Measurements from ENCODE around the gene RAPGEF4. TPM values are rescaled to one million over a fixed set of nuclear protein-coding genes. Genes with fewer than 3 reads are reported as not detected.
A peak's percentile ranks its signal among the peaks of the same experiment; 100 is the strongest.

Gene RAPGEF4
- total and polyA plus RNA-seq, 2 of the 13 experiments (the other 11 are each of a cell fraction or from before 2014, with no cell fraction given) = 0.78 to 0.91 TPM

DNA sequence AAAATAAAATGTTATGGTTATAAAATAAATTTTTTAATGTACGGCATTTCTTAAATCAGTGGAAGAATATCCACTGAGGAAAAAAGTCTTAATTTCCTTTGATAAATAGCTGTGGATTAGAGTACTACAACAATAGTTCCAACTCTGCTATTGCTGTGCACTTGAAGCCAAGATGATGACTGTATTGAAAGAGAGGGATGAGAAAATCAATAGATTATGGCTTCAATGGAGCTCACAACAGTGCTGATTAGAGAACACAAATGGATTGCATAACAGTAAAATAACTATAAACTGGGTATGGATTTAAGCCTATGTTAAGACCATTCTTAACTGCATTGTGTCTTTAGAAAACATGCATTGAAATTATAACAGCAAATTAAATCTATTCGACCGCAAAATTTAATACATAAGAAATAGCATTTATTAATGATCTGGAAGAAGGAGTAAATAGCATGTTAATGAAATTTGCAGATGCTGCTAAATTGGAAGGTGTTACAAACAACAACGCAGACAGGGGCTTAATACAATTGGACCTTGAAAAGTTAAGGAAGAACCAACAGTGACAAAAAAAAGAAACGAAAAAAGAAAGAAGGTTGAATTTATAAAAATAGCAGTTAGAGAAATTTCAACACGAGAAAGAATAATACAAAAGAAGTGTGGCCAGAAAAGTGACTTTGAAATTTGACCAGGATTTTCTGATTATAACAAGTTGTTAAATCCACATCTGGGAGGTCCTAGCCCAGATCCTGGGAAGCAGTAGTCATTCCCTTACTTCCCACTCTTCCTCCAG is 331.4 kb downstream of the RAPGEF4 start (continued):
- TF ChIP-seq ZNF737 (CRISPR knock-in tag; IDR thresholded peaks at IDR 0.05; ENCODE audit: borderline replicate concordance) (no peak), STAG1 (CRISPR knock-in tag; IDR thresholded peaks at IDR 0.05) (no peak), NONO (IDR thresholded peaks at IDR 0.05) (no peak), NONO (CRISPR knock-in tag; conservative IDR thresholded peaks at IDR 0.05) (no peak)

DNA sequence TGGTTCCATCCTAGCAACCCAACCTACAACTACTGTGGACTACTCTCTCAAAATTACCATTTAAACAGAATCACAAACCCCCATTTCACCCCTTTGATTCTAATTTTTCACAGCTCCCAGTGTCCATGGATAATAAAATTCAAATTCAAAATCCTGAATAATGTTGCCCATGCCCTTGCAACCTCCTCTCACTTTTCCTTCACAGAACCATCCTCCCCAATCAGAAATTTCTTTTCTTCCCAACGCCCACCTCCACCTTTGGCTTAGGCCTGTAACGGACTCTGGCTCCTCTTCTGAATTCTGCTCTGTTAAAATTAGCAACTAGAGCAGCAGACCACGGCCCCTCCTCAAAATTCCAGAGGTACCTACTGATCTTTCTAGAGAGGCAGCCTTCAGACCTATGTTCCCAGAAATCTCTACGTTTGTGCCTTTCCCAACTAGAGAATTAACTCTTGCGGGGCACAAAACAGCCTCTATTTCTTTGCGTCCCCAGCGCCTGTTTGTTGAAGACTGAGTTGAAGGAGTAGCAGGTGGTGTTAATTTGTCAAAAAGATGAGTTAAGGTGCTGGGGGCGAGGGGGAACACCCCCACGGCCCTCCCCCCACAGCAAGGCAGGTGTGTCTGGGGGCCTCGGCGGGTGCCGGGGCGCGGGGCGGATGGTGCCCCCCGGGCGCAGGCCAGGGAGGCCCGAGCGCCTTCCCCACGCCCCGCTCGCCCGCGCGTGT is 339.6 kb downstream of the RAPGEF4 start:
- intact Hi-C loops (cut with micrococcal nuclease; ENCODE audit: unreplicated experiment) (loop anchor here (5.0 to 10.0 kb wide), 2 partner anchors 137 to 280 kb away; partner anchors contain the start of gene CDCA7), in situ Hi-C loops (cut with HindIII; ENCODE audit: extremely low pct_ligation_motif_present, low pct_unique_long_range_greater_than_20kb) (no loop called here)
- H4K20me1 ChIP-seq (ENCODE audit: insufficient read depth, low read length) = no peaks in the 10 kb centered on the region
- 5% methylated on average over 9 of the region's 25 CpGs for WGBS (ENCODE audit: low lambda C conversion rate)
- H3K9ac ChIP-seq (ENCODE audit: insufficient read depth, low read depth, low read length) = peak overlapping the region; percentile 76
- H3K36me3 ChIP-seq (replicated peaks in 1 of 2; ENCODE audit: control insufficient read depth in 1 of 2, insufficient read depth in 2 of 2, low read length in 2 of 2) = no peaks in the 10 kb centered on the region
- DNase-seq (ENCODE audit: low spot score) = no peak
- H3K4me1 ChIP-seq (ENCODE audit: insufficient read depth, low read length) = peaks cover 23% of the 10 kb centered on the region
- no peaks in the 10 kb centered on the region for H3K9me3 ChIP-seq (ENCODE audit: low read length)
- POLR2A ChIA-PET = no interaction called here
- peak overlapping the region; percentile 98 for H3K4me2 ChIP-seq (ENCODE audit: low read depth, low read length)
- FAIRE-seq = no peak
- H3K27me3 ChIP-seq (ENCODE audit: control insufficient read depth in 1 of 2, insufficient read depth in 2 of 2, low read length in 2 of 2) = peaks cover 0 to 24% of the 10 kb centered on the region in 2 experiments; a peak in 3 of 5 replicates
- H3K4me3 ChIP-seq (replicated peaks in 1 of 3; ENCODE audit: insufficient read depth in 1 of 3, low read depth in 2 of 3, low read length in 3 of 3) = peak overlapping the region; percentile 70 to 91 (median 80)
- H2AFZ ChIP-seq (ENCODE audit: low read length) = peak overlapping the region; percentile 79
- peak overlapping the region; percentile 29 for H3K27ac ChIP-seq (ENCODE audit: extremely low read length, insufficient read depth, low read length)
- CTCF ChIA-PET (ENCODE audit: low intra/inter-chr PET ratio, low total read pairs) = interaction anchor here (1.3 to 1.9 kb wide), 2 partner anchors 48 to 135 kb away, joined by 5 read pairs; no protein-coding TSS in a partner anchor
- ATAC-seq = no peak; the same call in 2 of the 3 replicates
- BruUV-seq (replicated peaks) = TSS peak; percentile 70
- peaks cover 5% of the 10 kb centered on the region for H3K79me2 ChIP-seq (ENCODE audit: insufficient read depth, low read length)
- no peak for TF ChIP-seq CAMTA2 (CRISPR knock-in tag; IDR thresholded peaks at IDR 0.05; ENCODE audit: borderline replicate concordance)
- no peak for TF ChIP-seq NBN (conservative IDR thresholded peaks at IDR 0.05)
- no peak for TF ChIP-seq ZSCAN20 (CRISPR knock-in tag; IDR thresholded peaks at IDR 0.05; ENCODE audit: borderline replicate concordance)
- TF ChIP-seq CENPT (CRISPR knock-in tag; IDR thresholded peaks at IDR 0.05; ENCODE audit: low read depth) = no peak
- 0 out of 2 replicates have a peak, but pooled peaks have one; percentile 40 for TF ChIP-seq SAFB2 (CRISPR knock-in tag; IDR thresholded peaks at IDR 0.05; ENCODE audit: borderline replicate concordance, low read depth)
- no peak for TF ChIP-seq ASH2L (IDR thresholded peaks at IDR 0.05; ENCODE audit: insufficient read length, low read depth, low read length)
- TF ChIP-seq MZF1 (CRISPR knock-in tag; IDR thresholded peaks at IDR 0.05; ENCODE audit: borderline replicate concordance) = no peak
- no peak for TF ChIP-seq SUZ12 (IDR thresholded peaks at IDR 0.05; ENCODE audit: low read depth, low read length)
- TF ChIP-seq, protein P1, sequence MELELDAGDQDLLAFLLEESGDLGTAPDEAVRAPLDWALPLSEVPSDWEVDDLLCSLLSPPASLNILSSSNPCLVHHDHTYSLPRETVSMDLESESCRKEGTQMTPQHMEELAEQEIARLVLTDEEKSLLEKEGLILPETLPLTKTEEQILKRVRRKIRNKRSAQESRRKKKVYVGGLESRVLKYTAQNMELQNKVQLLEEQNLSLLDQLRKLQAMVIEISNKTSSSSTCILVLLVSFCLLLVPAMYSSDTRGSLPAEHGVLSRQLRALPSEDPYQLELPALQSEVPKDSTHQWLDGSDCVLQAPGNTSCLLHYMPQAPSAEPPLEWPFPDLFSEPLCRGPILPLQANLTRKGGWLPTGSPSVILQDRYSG (CRISPR knock-in tag; IDR thresholded peaks at IDR 0.05) = 0 out of 2 replicates have a peak, but pooled peaks have one; percentile 9
- TF ChIP-seq SNRNP70 (IDR thresholded peaks at IDR 0.05; ENCODE audit: low read depth, low read length) = no peak
- no peak for TF ChIP-seq POLR2AphosphoS5 (IDR thresholded peaks at IDR 0.05; ENCODE audit: low read depth, low read length)
- no peak for TF ChIP-seq SALL2 (CRISPR knock-in tag; IDR thresholded peaks at IDR 0.05)
- TF ChIP-seq, protein P2, sequence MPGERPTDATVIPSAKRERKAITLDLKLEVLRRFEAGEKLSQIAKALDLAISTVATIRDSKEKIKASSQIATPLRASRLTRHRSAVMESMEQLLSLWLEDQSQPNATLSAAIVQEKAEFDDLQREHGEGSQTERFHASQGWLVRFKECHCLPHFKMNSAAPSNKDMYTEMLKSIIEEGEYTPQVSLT (CRISPR knock-in tag; IDR thresholded peaks at IDR 0.05; ENCODE audit: borderline replicate concordance, low read depth) = no peak
- no peak for TF ChIP-seq KAT8 (CRISPR knock-in tag; IDR thresholded peaks at IDR 0.05)
- no peak for TF ChIP-seq TMF1 (CRISPR knock-in tag; IDR thresholded peaks at IDR 0.05; ENCODE audit: low read depth)
- no peak for TF ChIP-seq ZNF720 (CRISPR knock-in tag; IDR thresholded peaks at IDR 0.05)
- TF ChIP-seq ZNF530 (CRISPR knock-in tag; IDR thresholded peaks at IDR 0.05; ENCODE audit: low read depth) = no peak
- no peak for TF ChIP-seq ZNF24 (IDR thresholded peaks at IDR 0.05)
- 0 out of 2 replicates have a peak, but pooled peaks have one; percentile 11 for TF ChIP-seq SMAD3 (CRISPR knock-in tag; IDR thresholded peaks at IDR 0.05)

Measured in HepG2 (cell line).